ENCODE measurements around the gene ANKRD28.
A peak's percentile ranks its signal among the peaks of the same experiment; 100 is the strongest.

The ANKRD28 gene

GRCh38 chr3:15794842-15795650 is 2.7 kb downstream of the ANKRD28 start:
- peaks cover 2 to 4% of the 10 kb centered on the region in 2 donors for H3K4me1 ChIP-seq (ENCODE audit: control insufficient read depth in 2 of 2, insufficient read depth in 2 of 2, low read length in 2 of 2)
- H3K4me3 ChIP-seq (ENCODE audit: low read length in 2 of 2), result peak overlapping the region; percentile 30 to 65
- no peaks in the 10 kb centered on the region for H3K27me3 ChIP-seq (ENCODE audit: control insufficient read depth in 2 of 2, insufficient read depth in 2 of 2, low read length in 2 of 2)
- no peaks in the 10 kb centered on the region for H3K36me3 ChIP-seq (ENCODE audit: control insufficient read depth in 2 of 2, insufficient read depth in 2 of 2, low read length in 2 of 2)
- peak overlapping the region; percentile 24 to 35 for H3K9ac ChIP-seq (ENCODE audit: low read depth in 1 of 2, low read length in 2 of 2)
- no peaks in the 10 kb centered on the region for H3K9me3 ChIP-seq (ENCODE audit: control insufficient read depth in 2 of 2, low read length in 2 of 2)
- H3K27ac ChIP-seq (ENCODE audit: low read depth in 2 of 2, low read length in 2 of 2), result peak overlapping the region; percentile 64 to 70

GRCh38 chr3:15794303-15794771 is 3.4 kb downstream of the ANKRD28 start:
- Histone ChIP-seq H3K9ac (ENCODE audit: low read depth in 1 of 2, low read length in 2 of 2) (no peak overlapping the region), H3K4me1 (ENCODE audit: control insufficient read depth in 2 of 2, insufficient read depth in 2 of 2, low read length in 2 of 2) (peaks cover 2 to 4% of the 10 kb centered on the region in 2 donors), H3K27ac (ENCODE audit: low read depth in 2 of 2, low read length in 2 of 2) (peak overlapping the region; percentile 57 to 70), H3K27me3 (ENCODE audit: control insufficient read depth in 2 of 2, insufficient read depth in 2 of 2, low read length in 2 of 2) (no peaks in the 10 kb centered on the region), H3K9me3 (ENCODE audit: control insufficient read depth in 2 of 2, low read length in 2 of 2) (no peaks in the 10 kb centered on the region), H3K4me3 (ENCODE audit: low read length in 2 of 2) (peak overlapping the region; percentile 30 to 65), H3K36me3 (ENCODE audit: control insufficient read depth in 2 of 2, insufficient read depth in 2 of 2, low read length in 2 of 2) (no peaks in the 10 kb centered on the region)

- Histone ChIP-seq H3K9ac (ENCODE audit: low read depth in 1 of 2, low read length in 2 of 2) (no peak overlapping the region), H3K9me3 (ENCODE audit: control insufficient read depth in 2 of 2, low read length in 2 of 2) (no peaks in the 10 kb centered on the region), H3K4me1 (ENCODE audit: control insufficient read depth in 2 of 2, insufficient read depth in 2 of 2, low read length in 2 of 2) (no peaks in the 10 kb centered on the region), H3K36me3 (ENCODE audit: control insufficient read depth in 2 of 2, insufficient read depth in 2 of 2, low read length in 2 of 2) (no peaks in the 10 kb centered on the region), H3K27ac (ENCODE audit: low read depth in 2 of 2, low read length in 2 of 2) (no peak overlapping the region), H3K4me3 (ENCODE audit: low read length in 2 of 2) (no peak overlapping the region), H3K27me3 (ENCODE audit: control insufficient read depth in 2 of 2, insufficient read depth in 2 of 2, low read length in 2 of 2) (no peaks in the 10 kb centered on the region)
Measured at GRCh38 chr3:15791525-15791924, 6.3 kb downstream of the ANKRD28 start.

GRCh38 chr3:15787941-15788340 is 9.8 kb downstream of the ANKRD28 start:
- Histone ChIP-seq H3K9me3 (ENCODE audit: control insufficient read depth in 2 of 2, low read length in 2 of 2) (no peaks in the 10 kb centered on the region), H3K4me3 (ENCODE audit: low read length in 2 of 2) (no peak overlapping the region), H3K27me3 (ENCODE audit: control insufficient read depth in 2 of 2, insufficient read depth in 2 of 2, low read length in 2 of 2) (no peaks in the 10 kb centered on the region), H3K27ac (ENCODE audit: low read depth in 2 of 2, low read length in 2 of 2) (no peak overlapping the region), H3K9ac (ENCODE audit: low read depth in 1 of 2, low read length in 2 of 2) (no peak overlapping the region), H3K36me3 (ENCODE audit: control insufficient read depth in 2 of 2, insufficient read depth in 2 of 2, low read length in 2 of 2) (no peaks in the 10 kb centered on the region), H3K4me1 (ENCODE audit: control insufficient read depth in 2 of 2, insufficient read depth in 2 of 2, low read length in 2 of 2) (no peaks in the 10 kb centered on the region)

- no peak overlapping the region for H3K9ac ChIP-seq (ENCODE audit: low read depth in 1 of 2, low read length in 2 of 2)
- H3K27me3 ChIP-seq (ENCODE audit: control insufficient read depth in 2 of 2, insufficient read depth in 2 of 2, low read length in 2 of 2), result no peaks in the 10 kb centered on the region
- no peaks in the 10 kb centered on the region for H3K36me3 ChIP-seq (ENCODE audit: control insufficient read depth in 2 of 2, insufficient read depth in 2 of 2, low read length in 2 of 2)
- H3K27ac ChIP-seq (ENCODE audit: low read depth in 2 of 2, low read length in 2 of 2), result no peak overlapping the region
- no peaks in the 10 kb centered on the region for H3K4me1 ChIP-seq (ENCODE audit: control insufficient read depth in 2 of 2, insufficient read depth in 2 of 2, low read length in 2 of 2)
- H3K4me3 ChIP-seq (ENCODE audit: low read length in 2 of 2), result no peak overlapping the region
- no peaks in the 10 kb centered on the region for H3K9me3 ChIP-seq (ENCODE audit: control insufficient read depth in 2 of 2, low read length in 2 of 2)
Measured at GRCh38 chr3:15787526-15787925, 10.3 kb downstream of the ANKRD28 start.

GRCh38 chr3:15783361-15783969 is 14.3 kb downstream of the ANKRD28 start:
- H3K9ac ChIP-seq (ENCODE audit: low read depth in 1 of 2, low read length in 2 of 2), result no peak overlapping the region
- H3K27me3 ChIP-seq (ENCODE audit: control insufficient read depth in 2 of 2, insufficient read depth in 2 of 2, low read length in 2 of 2), result no peaks in the 10 kb centered on the region
- no peaks in the 10 kb centered on the region for H3K36me3 ChIP-seq (ENCODE audit: control insufficient read depth in 2 of 2, insufficient read depth in 2 of 2, low read length in 2 of 2)
- H3K4me3 ChIP-seq (ENCODE audit: low read length in 2 of 2), result no peak overlapping the region
- H3K27ac ChIP-seq (ENCODE audit: low read depth in 2 of 2, low read length in 2 of 2), result no peak overlapping the region
- no peaks in the 10 kb centered on the region for H3K9me3 ChIP-seq (ENCODE audit: control insufficient read depth in 2 of 2, low read length in 2 of 2)
- peaks cover 0 to under 1% of the 10 kb centered on the region in 2 donors for H3K4me1 ChIP-seq (ENCODE audit: control insufficient read depth in 2 of 2, insufficient read depth in 2 of 2, low read length in 2 of 2)

- Histone ChIP-seq H3K36me3 (ENCODE audit: control insufficient read depth in 2 of 2, insufficient read depth in 2 of 2, low read length in 2 of 2) (no peaks in the 10 kb centered on the region), H3K27ac (ENCODE audit: low read depth in 2 of 2, low read length in 2 of 2) (no peak overlapping the region), H3K9me3 (ENCODE audit: control insufficient read depth in 2 of 2, low read length in 2 of 2) (no peaks in the 10 kb centered on the region), H3K4me1 (ENCODE audit: control insufficient read depth in 2 of 2, insufficient read depth in 2 of 2, low read length in 2 of 2) (peaks cover 0 to 2% of the 10 kb centered on the region in 2 donors), H3K9ac (ENCODE audit: low read depth in 1 of 2, low read length in 2 of 2) (no peak overlapping the region), H3K27me3 (ENCODE audit: control insufficient read depth in 2 of 2, insufficient read depth in 2 of 2, low read length in 2 of 2) (no peaks in the 10 kb centered on the region), H3K4me3 (ENCODE audit: low read length in 2 of 2) (no peak overlapping the region)
Measured at GRCh38 chr3:15782429-15782828, 15.3 kb downstream of the ANKRD28 start.

- no peaks in the 10 kb centered on the region for H3K36me3 ChIP-seq (ENCODE audit: control insufficient read depth in 2 of 2, insufficient read depth in 2 of 2, low read length in 2 of 2)
- H3K27me3 ChIP-seq (ENCODE audit: control insufficient read depth in 2 of 2, insufficient read depth in 2 of 2, low read length in 2 of 2), result no peaks in the 10 kb centered on the region
- no peaks in the 10 kb centered on the region for H3K9me3 ChIP-seq (ENCODE audit: control insufficient read depth in 2 of 2, low read length in 2 of 2)
- no peak overlapping the region for H3K4me3 ChIP-seq (ENCODE audit: low read length in 2 of 2)
- H3K9ac ChIP-seq (ENCODE audit: low read depth in 1 of 2, low read length in 2 of 2), result no peak overlapping the region
- H3K4me1 ChIP-seq (ENCODE audit: control insufficient read depth in 2 of 2, insufficient read depth in 2 of 2, low read length in 2 of 2), result peaks cover 0 to 2% of the 10 kb centered on the region in 2 donors
- no peak overlapping the region for H3K27ac ChIP-seq (ENCODE audit: low read depth in 2 of 2, low read length in 2 of 2)
Measured at GRCh38 chr3:15781637-15782402, 16.0 kb downstream of the ANKRD28 start.

- Histone ChIP-seq H3K36me3 (ENCODE audit: control insufficient read depth in 2 of 2, insufficient read depth in 2 of 2, low read length in 2 of 2) (no peaks in the 10 kb centered on the region), H3K27me3 (ENCODE audit: control insufficient read depth in 2 of 2, insufficient read depth in 2 of 2, low read length in 2 of 2) (no peaks in the 10 kb centered on the region), H3K9me3 (ENCODE audit: control insufficient read depth in 2 of 2, low read length in 2 of 2) (no peaks in the 10 kb centered on the region), H3K4me1 (ENCODE audit: control insufficient read depth in 2 of 2, insufficient read depth in 2 of 2, low read length in 2 of 2) (peaks cover 0 to 2% of the 10 kb centered on the region in 2 donors), H3K9ac (ENCODE audit: low read depth in 1 of 2, low read length in 2 of 2) (no peak overlapping the region), H3K27ac (ENCODE audit: low read depth in 2 of 2, low read length in 2 of 2) (no peak overlapping the region), H3K4me3 (ENCODE audit: low read length in 2 of 2) (no peak overlapping the region)
Measured at GRCh38 chr3:15781131-15781530, 16.6 kb downstream of the ANKRD28 start.

- Histone ChIP-seq H3K4me3 (ENCODE audit: low read length in 2 of 2) (no peak overlapping the region), H3K36me3 (ENCODE audit: control insufficient read depth in 2 of 2, insufficient read depth in 2 of 2, low read length in 2 of 2) (no peaks in the 10 kb centered on the region), H3K9me3 (ENCODE audit: control insufficient read depth in 2 of 2, low read length in 2 of 2) (no peaks in the 10 kb centered on the region), H3K27ac (ENCODE audit: low read depth in 2 of 2, low read length in 2 of 2) (no peak overlapping the region), H3K4me1 (ENCODE audit: control insufficient read depth in 2 of 2, insufficient read depth in 2 of 2, low read length in 2 of 2) (peaks cover 0 to 2% of the 10 kb centered on the region in 2 donors), H3K9ac (ENCODE audit: low read depth in 1 of 2, low read length in 2 of 2) (no peak overlapping the region), H3K27me3 (ENCODE audit: control insufficient read depth in 2 of 2, insufficient read depth in 2 of 2, low read length in 2 of 2) (no peaks in the 10 kb centered on the region)
Measured at GRCh38 chr3:15779111-15779510, 18.7 kb downstream of the ANKRD28 start.
